OCI-LY7 (cell line): ENCODE results near the gene THBD.

Experiments
- EZH2phosphoT487 ChIP-seq: fragments of 200-600 bp; sonication (generic); IDR thresholded peaks from 2 replicates; pipeline ENCODE4 v1.6.1; 2018; ENCODE audit warnings: low read depth, borderline replicate concordance, mild to moderate bottlenecking, mixed run types, antibody characterized with exemption, low read length, moderate library complexity, mixed read lengths
- TF ChIP-seq, protein P1 (sequence below): fragments of 200-600 bp; sonication (generic); conservative IDR thresholded peaks from 2 replicates; pipeline ENCODE4 v1.5.1; 2014; ENCODE audit warnings: mild to moderate bottlenecking, antibody characterized with exemption, low read length, moderate library complexity, mixed read lengths

GRCh38 chr20:23047001-23047737 lies 2.3 kb downstream of the THBD start:
- no peak for TF ChIP-seq EZH2phosphoT487
- TF ChIP-seq, protein P1, sequence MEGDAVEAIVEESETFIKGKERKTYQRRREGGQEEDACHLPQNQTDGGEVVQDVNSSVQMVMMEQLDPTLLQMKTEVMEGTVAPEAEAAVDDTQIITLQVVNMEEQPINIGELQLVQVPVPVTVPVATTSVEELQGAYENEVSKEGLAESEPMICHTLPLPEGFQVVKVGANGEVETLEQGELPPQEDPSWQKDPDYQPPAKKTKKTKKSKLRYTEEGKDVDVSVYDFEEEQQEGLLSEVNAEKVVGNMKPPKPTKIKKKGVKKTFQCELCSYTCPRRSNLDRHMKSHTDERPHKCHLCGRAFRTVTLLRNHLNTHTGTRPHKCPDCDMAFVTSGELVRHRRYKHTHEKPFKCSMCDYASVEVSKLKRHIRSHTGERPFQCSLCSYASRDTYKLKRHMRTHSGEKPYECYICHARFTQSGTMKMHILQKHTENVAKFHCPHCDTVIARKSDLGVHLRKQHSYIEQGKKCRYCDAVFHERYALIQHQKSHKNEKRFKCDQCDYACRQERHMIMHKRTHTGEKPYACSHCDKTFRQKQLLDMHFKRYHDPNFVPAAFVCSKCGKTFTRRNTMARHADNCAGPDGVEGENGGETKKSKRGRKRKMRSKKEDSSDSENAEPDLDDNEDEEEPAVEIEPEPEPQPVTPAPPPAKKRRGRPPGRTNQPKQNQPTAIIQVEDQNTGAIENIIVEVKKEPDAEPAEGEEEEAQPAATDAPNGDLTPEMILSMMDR: no peak
